IPS-18c (cell line): ENCODE data around the gene IGSF9.

Source experiments
- H3K4me3 ChIP-seq: 2 replicates; pipeline ENCODE4 v1.7.0; 2013; ENCODE audit warnings: low read depth, mild to moderate bottlenecking, low read length, moderate library complexity; ENCODE audit not compliant: insufficient read depth
- H3K9me3 ChIP-seq: one replicate; pipeline ENCODE4 v1.6.1; 2013; ENCODE audit warnings: mild to moderate bottlenecking, low read length, moderate library complexity; ENCODE audit not compliant: control insufficient read depth, insufficient read depth

The IGSF9 gene, protein sequence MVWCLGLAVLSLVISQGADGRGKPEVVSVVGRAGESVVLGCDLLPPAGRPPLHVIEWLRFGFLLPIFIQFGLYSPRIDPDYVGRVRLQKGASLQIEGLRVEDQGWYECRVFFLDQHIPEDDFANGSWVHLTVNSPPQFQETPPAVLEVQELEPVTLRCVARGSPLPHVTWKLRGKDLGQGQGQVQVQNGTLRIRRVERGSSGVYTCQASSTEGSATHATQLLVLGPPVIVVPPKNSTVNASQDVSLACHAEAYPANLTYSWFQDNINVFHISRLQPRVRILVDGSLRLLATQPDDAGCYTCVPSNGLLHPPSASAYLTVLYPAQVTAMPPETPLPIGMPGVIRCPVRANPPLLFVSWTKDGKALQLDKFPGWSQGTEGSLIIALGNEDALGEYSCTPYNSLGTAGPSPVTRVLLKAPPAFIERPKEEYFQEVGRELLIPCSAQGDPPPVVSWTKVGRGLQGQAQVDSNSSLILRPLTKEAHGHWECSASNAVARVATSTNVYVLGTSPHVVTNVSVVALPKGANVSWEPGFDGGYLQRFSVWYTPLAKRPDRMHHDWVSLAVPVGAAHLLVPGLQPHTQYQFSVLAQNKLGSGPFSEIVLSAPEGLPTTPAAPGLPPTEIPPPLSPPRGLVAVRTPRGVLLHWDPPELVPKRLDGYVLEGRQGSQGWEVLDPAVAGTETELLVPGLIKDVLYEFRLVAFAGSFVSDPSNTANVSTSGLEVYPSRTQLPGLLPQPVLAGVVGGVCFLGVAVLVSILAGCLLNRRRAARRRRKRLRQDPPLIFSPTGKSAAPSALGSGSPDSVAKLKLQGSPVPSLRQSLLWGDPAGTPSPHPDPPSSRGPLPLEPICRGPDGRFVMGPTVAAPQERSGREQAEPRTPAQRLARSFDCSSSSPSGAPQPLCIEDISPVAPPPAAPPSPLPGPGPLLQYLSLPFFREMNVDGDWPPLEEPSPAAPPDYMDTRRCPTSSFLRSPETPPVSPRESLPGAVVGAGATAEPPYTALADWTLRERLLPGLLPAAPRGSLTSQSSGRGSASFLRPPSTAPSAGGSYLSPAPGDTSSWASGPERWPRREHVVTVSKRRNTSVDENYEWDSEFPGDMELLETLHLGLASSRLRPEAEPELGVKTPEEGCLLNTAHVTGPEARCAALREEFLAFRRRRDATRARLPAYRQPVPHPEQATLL

GRCh38 chr1:159945483-159946241 lies at the start of gene IGSF9:
IGSF9 (minus strand) TSS chr1:159945613; CDS start chr1:159943454, 2,159 bp downstream.
- H3K4me3 ChIP-seq = peak within 1 kb of the TSS; percentile 72
- no peaks in the 10 kb centered on the region for H3K9me3 ChIP-seq

DNA sequence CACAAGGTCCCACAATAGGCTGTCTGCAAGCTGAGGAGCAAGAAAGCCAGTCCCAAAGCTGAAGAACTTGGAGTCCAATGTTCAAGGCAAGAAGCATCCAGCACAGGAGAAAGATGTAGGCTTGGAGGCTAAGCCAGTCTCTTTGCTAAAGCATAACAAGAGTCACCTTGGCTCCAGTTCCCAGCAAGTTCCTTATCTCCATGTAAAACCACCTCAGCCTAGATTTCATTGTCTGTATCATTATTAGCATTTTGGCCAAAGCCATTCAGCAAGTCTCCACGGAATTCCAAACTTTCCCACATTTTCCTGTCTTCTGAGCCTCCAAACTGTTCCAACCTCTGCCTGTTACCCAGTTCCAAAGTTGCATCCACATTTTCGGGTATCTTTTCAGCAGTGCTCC lies 49.5 kb upstream of the IGSF9 start:
- Histone ChIP-seq H3K9me3 (no peaks in the 10 kb centered on the region), H3K4me3 (no peak overlapping the region)

DNA sequence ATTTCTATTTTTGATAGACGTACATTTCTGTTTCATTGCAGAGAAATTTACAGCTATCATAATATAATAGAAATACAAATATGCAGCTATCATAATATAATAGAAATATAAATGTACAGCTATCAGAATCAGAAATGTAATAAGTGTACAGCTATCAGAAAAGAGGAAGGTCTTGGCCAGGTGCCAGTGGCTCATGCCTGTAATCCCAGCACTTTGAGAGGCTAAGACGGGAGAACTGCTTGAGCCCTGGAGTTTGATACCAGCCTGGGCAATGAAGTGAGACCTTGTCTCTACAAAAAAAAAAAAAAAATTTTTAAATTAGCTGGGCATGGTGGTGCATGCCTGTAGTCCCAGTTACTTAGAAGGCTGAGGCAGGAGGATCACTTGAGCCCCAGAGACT lies 48.5 kb upstream of the IGSF9 start:
- no peaks in the 10 kb centered on the region for H3K9me3 ChIP-seq
- H3K4me3 ChIP-seq = no peak overlapping the region

- Histone ChIP-seq H3K4me3 (no peak overlapping the region), H3K9me3 (no peaks in the 10 kb centered on the region)
Observed at GRCh38 chr1:159992161-159992560, 46.7 kb upstream of the IGSF9 start.

DNA sequence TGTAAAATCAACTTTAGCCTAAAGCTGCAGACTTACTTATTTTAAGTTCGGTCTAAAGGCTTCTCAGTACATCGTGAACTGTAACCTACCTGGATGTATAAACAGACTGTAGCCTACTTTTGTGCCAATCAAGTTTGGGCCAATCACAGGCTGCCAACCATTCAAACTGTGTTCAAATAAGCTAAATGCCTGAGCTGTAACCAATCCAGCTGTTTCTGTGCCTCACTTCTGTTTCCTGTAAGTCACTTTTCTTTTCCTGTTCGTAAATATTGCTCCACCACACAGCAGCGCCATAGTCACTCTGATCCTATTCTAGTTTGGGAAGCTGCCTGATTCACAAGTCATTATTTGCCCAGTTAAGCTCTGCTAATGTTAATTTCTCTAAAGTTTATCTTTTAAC lies 46.1 kb upstream of the IGSF9 start:
- Histone ChIP-seq H3K4me3 (no peak overlapping the region), H3K9me3 (no peaks in the 10 kb centered on the region)

DNA sequence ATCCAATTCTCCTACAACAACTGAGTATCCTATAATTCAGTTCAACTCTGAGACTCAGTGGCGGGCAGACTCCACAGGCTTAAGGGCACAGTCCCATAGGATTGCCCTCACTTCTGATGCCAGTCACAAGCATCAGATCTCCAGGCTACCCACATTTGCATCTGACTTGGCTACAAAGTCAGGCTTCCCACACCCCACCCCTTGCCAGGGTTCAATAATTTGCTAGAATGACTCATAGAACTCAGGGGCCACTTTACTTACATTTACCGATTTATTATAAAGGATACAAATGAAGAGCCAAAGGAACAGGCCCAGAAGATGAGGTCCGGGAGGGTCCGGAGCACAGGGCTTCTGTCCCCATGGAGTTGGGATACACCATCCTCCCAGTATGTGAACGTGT lies 44.6 kb upstream of the IGSF9 start:
- Histone ChIP-seq H3K4me3 (no peak overlapping the region), H3K9me3 (no peaks in the 10 kb centered on the region)

DNA sequence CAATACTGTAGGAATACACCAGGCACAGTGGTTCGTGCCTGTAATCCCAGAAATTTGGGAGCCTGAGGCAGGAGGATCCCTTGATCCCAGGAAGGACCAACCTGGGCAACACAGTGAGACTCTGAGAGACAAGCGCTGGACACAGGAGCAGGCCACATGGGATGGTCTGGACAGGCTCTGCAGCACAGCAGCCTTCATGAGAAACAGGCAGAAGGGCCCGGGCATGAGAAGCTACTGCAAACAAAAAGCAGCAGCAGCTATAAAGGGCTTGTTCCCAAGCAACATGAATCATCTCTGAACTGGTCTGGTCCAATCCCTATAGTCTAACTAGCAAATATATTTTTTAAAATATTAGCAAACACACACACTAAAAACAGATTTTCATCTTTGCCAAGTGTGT lies 44.2 kb upstream of the IGSF9 start:
- H3K9me3 ChIP-seq = no peaks in the 10 kb centered on the region
- no peak overlapping the region for H3K4me3 ChIP-seq

DNA sequence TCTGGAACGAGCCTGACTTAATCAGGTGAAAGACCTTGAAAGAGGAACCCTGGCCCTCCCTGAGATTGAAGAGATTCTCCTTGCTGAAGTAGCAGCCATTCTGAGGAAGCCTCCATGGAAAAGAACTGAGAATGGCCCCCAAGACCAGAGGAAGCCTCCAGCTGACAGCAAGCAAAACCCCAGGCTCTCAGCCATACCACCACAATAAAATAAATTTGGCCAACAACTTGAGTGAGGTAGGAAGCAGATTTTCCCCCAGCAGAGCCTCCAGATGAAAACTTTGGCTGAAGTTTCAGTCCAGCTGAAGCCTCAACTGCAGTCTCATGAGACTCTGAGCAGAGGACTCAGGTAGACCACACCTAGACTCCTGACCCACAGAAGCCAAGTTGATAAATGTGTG lies 42.6 kb upstream of the IGSF9 start:
- Histone ChIP-seq H3K9me3 (no peaks in the 10 kb centered on the region), H3K4me3 (no peak overlapping the region)

DNA sequence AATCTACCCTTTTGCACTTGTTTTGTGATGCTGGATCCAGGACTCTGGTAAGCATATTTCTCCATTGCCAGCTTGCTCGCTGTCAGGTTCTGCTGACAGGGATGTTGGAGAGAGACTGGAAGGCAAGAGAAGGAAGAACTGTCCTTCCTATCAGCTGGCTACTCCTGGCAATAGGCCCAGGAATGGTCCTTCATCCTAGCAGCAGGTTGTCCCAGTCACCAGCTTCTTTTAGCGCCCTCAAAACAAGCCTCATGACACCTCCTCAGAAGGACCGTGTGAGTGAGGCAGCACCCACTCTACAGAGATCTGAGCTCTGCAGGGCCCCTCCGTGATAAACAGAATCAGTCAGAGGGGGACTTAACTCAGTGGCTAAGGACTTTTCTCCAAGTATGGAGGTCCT lies 41.8 kb upstream of the IGSF9 start:
- Histone ChIP-seq H3K4me3 (no peak overlapping the region), H3K9me3 (no peaks in the 10 kb centered on the region)

DNA sequence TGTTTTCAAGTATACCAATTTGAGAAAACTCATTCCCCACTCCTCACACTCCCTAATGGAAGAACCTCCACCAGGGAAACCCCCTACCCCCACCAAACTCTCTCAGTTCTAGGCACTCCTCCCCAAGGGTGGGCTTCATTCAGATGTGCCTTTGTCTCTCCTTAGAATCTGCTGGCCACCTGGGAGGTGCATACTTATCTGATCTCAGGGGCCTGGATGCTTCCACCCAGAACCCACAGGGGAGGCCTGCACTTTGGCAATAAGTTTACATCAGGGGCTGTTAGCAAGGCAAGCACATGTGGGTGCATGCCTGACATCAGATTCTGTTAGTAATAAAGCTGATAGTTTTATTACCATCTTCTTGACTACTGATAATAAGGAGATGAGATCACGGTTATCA lies 41.1 kb upstream of the IGSF9 start:
- Histone ChIP-seq H3K9me3 (no peaks in the 10 kb centered on the region), H3K4me3 (no peak overlapping the region)

DNA sequence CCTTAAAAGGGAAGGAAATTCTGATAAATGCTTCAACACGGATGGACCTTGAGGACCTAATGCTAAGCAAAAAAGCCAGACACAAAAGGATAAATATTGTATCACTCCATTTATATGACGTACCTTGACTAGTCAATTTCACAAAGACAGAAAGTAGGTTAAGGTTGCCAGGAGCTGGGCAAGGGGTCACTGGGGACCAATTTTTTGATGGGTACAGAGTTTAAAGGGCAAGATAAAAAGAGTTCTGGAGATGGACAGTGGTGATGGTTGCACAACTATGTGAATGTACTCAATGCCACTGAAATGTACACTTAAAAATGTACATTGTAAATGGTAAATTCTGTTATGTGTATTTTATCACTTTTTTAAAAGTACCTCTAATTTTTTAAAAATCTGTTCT lies 40.7 kb upstream of the IGSF9 start:
- H3K9me3 ChIP-seq = no peaks in the 10 kb centered on the region
- no peak overlapping the region for H3K4me3 ChIP-seq

- Histone ChIP-seq H3K9me3 (no peaks in the 10 kb centered on the region), H3K4me3 (no peak overlapping the region)
Observed at GRCh38 chr1:159985473-159985872, 40.1 kb upstream of the IGSF9 start.

DNA sequence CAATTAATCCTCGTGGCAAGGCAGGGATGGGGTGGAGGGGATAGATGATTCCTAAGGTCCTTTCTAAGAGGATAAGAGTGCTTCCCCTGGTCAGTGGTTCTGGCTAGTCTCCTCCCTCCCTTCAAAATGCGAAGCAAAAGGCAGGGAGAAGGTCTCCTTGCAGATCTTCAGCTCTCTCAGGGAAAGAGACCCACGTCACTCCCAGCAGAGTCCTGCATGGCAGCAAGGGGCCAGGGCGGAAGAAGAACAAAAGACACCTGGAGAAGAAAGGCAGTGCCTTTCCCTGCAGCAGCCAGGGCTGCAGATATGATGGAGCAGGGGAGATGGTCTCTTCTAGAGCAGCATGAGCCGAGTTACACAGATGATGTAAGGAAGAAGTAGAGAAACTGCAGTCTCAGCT lies 38.3 kb upstream of the IGSF9 start:
- Histone ChIP-seq H3K9me3 (no peaks in the 10 kb centered on the region), H3K4me3 (no peak overlapping the region)

GRCh38 chr1:159982280-159982679 lies 36.9 kb upstream of the IGSF9 start:
- Histone ChIP-seq H3K4me3 (no peak overlapping the region), H3K9me3 (no peaks in the 10 kb centered on the region)

DNA sequence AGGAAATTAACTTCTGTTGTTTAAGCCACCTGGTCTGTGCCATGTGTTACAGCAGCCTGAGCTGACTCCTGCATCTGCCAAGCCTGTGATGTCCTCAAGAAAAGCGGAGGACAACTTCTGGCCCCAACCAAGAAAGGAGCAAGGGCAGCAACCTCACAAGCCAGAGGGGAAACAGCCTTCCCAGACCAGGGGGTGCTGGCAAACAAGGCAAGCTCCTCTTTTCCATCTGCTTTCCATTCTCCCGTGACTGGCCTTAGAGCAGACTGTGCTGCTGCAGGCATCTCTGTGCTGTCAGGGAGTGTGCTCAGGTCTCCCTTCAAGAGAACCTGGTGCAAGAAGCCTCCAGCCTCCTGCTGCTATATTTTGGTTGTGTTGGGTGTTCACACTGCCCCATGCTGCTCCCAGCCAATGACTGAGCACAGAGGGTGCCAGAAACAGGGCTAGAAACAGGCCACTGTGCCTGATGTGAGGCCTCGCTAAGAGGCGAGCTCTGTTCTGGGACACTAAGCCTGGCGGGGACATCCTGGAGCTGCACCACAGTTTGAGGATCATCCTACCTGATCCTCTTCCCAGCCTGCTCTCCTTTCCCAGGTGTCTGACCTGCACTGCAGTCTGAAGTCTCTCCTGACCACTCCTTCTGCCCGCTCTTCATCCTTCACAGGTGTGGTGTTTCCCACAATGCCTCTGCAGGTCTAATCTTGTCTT lies 36.1 kb upstream of the IGSF9 start:
- H3K4me3 ChIP-seq = no peak overlapping the region
- H3K9me3 ChIP-seq = no peaks in the 10 kb centered on the region

DNA sequence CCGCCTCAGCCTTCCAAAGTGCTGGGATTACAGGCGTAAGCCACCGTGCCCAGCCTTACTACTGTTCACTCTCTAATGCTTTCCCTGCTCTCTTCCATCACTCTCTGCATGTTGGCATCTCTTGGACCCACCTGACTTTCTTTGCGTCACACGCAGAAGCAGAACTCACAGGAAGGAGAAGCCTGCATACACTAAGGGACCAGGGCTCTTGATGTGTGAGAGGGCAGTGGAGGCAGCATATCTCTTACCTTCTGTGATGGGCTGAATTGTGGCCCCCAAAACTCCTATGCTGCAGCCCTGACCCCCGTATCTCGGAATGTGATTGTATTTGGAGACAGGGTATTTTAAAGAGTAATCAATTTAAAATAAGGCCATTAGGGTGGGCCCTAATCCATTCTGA lies 35.4 kb upstream of the IGSF9 start:
- Histone ChIP-seq H3K9me3 (no peaks in the 10 kb centered on the region), H3K4me3 (no peak overlapping the region)

- Histone ChIP-seq H3K9me3 (no peaks in the 10 kb centered on the region), H3K4me3 (no peak overlapping the region)
Observed at GRCh38 chr1:159980076-159980475, 34.7 kb upstream of the IGSF9 start.
